H7 (cell line): Measurements from ENCODE around the gene PTPRD. TPM values are rescaled to one million over a fixed set of nuclear protein-coding genes. Genes with fewer than 3 reads are reported as not detected.

Experiments used
- DNase-seq: peaks from one replicate; pipeline ENCODE4 v3.0.0; 2012
- H3K27me3 ChIP-seq: 2 replicates; pipeline ENCODE4 v1.6.0; 2011; ENCODE audit warnings: mild to moderate bottlenecking, low read length; ENCODE audit not compliant: control insufficient read depth, insufficient read depth
- H3K36me3 ChIP-seq: replicated peaks from 2 replicates; pipeline ENCODE4 v1.5.1; 2011; ENCODE audit warnings: low read length; ENCODE audit not compliant: control insufficient read depth, insufficient read depth
- H3K4me3 ChIP-seq: 2 replicates; pipeline ENCODE4 v1.5.1; 2011; ENCODE audit warnings: low read depth, mild to moderate bottlenecking, control low read depth, low read length, moderate library complexity; ENCODE audit not compliant: insufficient read depth
- total RNA-seq: library from RNA; depleted of rRNA; stranded (reverse); fragments of >200 nt; shearing (Covaris generic); gene quantifications from 2 replicates; pipeline ENCODE4 v1.2.3, GENCODE V29; 2014

The PTPRD gene
- total RNA-seq, 1 experiment from 2014 or later: 21.5 TPM

DNA sequence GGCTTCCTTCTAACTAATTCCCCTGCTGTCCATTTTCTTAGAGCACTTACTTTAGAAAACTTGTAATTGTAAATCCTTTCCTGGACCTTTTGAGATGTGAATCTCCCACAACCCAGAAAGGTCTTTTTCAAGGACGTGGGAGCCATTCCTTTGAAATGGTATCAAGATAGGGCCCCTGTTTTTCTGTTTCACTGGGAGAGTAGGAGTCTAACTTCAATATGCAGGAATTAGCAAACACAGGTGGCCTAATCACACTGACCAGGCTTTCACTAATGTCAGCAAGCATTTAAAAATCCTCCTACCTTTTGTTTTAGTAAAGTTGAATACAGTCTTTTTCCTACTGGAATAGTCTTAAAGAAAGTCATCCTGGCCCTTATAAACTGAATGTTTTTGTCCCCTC is 558.3 kb downstream of the PTPRD start:
- no peak for DNase-seq
- no peak overlapping the region for H3K4me3 ChIP-seq
- H3K27me3 ChIP-seq: peaks cover 11% of the 10 kb centered on the region
- H3K36me3 ChIP-seq: no peaks in the 10 kb centered on the region

GRCh38 chr9:10052916-10053315 is 559.9 kb downstream of the PTPRD start:
- Histone ChIP-seq H3K27me3 (peaks cover 11% of the 10 kb centered on the region), H3K36me3 (no peaks in the 10 kb centered on the region), H3K4me3 (no peak overlapping the region)
- no peak for DNase-seq

DNA sequence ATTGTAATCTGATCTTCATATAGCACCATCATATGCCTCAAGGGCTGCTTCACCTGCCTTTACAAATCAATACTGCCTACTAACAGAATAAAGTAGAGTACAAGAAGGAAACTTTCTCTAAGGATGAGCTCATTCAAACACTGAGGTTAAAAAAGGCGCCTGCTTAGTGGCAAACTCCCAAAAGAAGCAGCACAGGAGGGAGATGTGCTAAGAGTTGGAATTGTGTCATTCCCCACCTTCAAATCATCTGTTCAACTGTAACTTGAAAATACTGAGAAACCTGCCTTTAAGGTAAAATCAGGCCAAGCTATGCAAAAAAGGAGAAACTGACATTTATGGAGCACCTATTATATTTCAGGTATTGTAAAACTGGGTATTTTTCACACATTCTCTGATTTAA is 560.6 kb downstream of the PTPRD start:
- no peak for DNase-seq
- Histone ChIP-seq H3K27me3 (peaks cover 11% of the 10 kb centered on the region), H3K36me3 (no peaks in the 10 kb centered on the region), H3K4me3 (no peak overlapping the region)

- Histone ChIP-seq H3K4me3 (no peak overlapping the region), H3K36me3 (no peaks in the 10 kb centered on the region), H3K27me3 (peaks cover 6% of the 10 kb centered on the region)
- DNase-seq: no peak
Observed at GRCh38 chr9:10050016-10050415, 562.8 kb downstream of the PTPRD start.

DNA sequence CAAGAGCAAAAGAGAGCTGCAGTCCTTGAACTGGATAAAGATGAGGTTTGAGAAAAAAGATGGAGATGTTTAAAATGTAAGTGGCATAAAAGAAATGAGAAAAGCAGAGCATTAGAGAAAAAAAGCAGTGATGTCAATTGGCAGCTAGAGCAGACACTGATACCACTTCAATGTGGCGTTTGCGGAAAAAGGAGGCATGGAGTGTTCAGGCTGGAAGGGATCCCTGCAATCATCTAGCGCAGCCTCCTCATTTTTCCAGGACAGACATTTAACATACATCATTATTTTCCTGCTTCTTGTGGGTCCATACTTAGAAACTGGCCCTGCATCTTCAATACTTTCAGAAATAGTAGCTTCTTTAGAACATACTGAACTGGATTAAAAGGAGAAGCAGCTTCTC is 563.8 kb downstream of the PTPRD start:
- H3K27me3 ChIP-seq: peaks cover 6% of the 10 kb centered on the region
- no peak for DNase-seq
- no peaks in the 10 kb centered on the region for H3K36me3 ChIP-seq
- H3K4me3 ChIP-seq: no peak overlapping the region

- Histone ChIP-seq H3K36me3 (no peaks in the 10 kb centered on the region), H3K4me3 (no peak overlapping the region), H3K27me3 (no peaks in the 10 kb centered on the region)
- no peak for DNase-seq
Observed at GRCh38 chr9:10045598-10045997, 567.2 kb downstream of the PTPRD start.

- Histone ChIP-seq H3K4me3 (no peak overlapping the region), H3K36me3 (no peaks in the 10 kb centered on the region), H3K27me3 (no peaks in the 10 kb centered on the region)
- no peak for DNase-seq
Observed at GRCh38 chr9:10041726-10042229, 571.0 kb downstream of the PTPRD start.

- H3K27me3 ChIP-seq: no peaks in the 10 kb centered on the region
- no peak overlapping the region for H3K4me3 ChIP-seq
- H3K36me3 ChIP-seq: no peaks in the 10 kb centered on the region
- DNase-seq: no peak
Observed at GRCh38 chr9:10036095-10036494, 576.7 kb downstream of the PTPRD start.

DNA sequence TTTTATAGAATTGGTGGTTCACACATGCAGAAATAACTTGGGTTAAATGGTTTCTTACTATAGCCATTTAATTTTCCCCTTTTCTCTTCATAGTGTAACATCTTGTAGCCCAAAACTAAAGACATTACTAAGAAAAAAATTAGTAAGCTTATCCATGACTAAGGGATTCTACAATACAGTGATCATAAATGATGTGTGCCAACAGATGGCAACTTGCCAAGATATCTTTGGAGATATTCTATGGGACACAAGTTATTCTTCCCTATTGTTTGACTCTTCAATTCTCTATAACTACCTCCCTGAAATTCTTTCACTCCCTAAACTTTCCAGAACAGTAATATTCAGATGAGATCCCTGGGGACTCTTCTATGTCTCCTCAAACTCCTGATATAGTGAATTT is 580.6 kb downstream of the PTPRD start:
- Histone ChIP-seq H3K4me3 (no peak overlapping the region), H3K27me3 (no peaks in the 10 kb centered on the region), H3K36me3 (no peaks in the 10 kb centered on the region)
- DNase-seq: no peak

DNA sequence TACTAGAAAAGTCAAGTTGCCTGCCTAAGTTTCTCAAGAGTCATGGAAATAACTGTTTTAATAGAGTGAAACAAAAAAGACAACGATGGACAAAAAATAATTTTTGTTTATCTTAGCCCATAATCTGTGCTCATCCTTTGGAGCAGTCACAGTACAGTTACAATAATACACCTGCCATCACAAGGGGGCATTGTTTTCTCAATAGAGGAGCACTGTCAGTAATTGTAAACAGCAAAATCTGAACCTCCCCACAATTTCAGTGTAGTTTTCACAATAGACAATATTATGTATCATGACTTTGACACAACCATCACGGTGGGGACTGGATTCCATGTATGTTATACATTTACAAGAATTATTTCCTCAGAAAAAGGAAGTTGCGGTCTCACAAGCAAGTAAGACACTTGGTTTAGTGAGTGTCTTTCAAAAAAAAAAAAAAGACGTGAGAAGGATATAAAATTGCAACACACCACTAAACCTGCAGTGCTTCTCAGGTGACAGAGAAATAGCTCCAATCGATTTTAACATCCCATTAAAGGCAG is 586.3 kb downstream of the PTPRD start:
- no peaks in the 10 kb centered on the region for H3K36me3 ChIP-seq
- peak; percentile 12 for DNase-seq
- no peaks in the 10 kb centered on the region for H3K27me3 ChIP-seq
- no peak overlapping the region for H3K4me3 ChIP-seq

DNA sequence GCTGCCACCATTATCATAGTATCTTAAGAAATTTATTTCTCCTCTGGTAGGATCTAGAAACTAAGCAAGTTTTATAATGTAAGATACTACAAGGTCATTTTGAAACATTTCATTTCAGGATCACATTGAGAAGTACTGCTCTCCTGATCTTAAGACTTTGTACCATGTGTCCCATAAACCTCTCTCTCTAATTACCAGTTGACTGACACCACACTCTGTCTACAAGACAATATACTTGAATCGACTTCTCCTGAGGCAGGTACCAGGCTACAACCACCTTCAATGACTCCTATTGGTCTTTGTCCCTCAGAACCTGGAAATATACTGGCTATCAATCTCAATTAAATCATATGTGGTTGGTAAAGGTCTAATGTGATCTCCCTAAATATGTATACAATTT is 597.0 kb downstream of the PTPRD start:
- Histone ChIP-seq H3K36me3 (no peaks in the 10 kb centered on the region), H3K27me3 (no peaks in the 10 kb centered on the region), H3K4me3 (no peak overlapping the region)
- DNase-seq: no peak

DNA sequence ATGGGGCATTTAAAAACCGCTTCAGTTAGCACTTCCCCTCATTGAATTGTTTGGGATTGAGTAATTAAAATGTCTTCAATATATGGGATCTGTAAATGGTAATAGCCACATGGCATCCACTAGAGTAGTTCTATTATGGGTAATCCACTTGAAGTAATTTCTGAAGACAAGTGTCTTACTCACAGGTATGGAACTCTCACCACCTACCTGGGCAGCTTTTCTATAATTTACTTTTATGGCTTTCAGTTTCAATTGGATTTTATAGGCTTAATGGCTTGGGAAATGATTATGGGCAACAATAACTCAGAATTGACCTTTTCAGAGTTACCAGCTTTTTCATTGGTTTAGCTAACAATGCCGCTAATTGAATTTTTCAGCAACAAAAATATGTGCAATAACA is 597.9 kb downstream of the PTPRD start:
- Histone ChIP-seq H3K4me3 (no peak overlapping the region), H3K27me3 (no peaks in the 10 kb centered on the region), H3K36me3 (no peaks in the 10 kb centered on the region)
- no peak for DNase-seq

- H3K27me3 ChIP-seq: no peaks in the 10 kb centered on the region
- DNase-seq: no peak
- H3K36me3 ChIP-seq: no peaks in the 10 kb centered on the region
- H3K4me3 ChIP-seq: no peak overlapping the region
Observed at GRCh38 chr9:10009401-10009800, 603.4 kb downstream of the PTPRD start.

- no peaks in the 10 kb centered on the region for H3K36me3 ChIP-seq
- no peaks in the 10 kb centered on the region for H3K27me3 ChIP-seq
- peak; percentile 13 for DNase-seq
- H3K4me3 ChIP-seq: no peak overlapping the region
Observed at GRCh38 chr9:10008101-10008799, 604.6 kb downstream of the PTPRD start.

GRCh38 chr9:10007356-10007755 is 605.4 kb downstream of the PTPRD start:
- DNase-seq: no peak
- no peaks in the 10 kb centered on the region for H3K36me3 ChIP-seq
- no peak overlapping the region for H3K4me3 ChIP-seq
- H3K27me3 ChIP-seq: no peaks in the 10 kb centered on the region
